ENCODE measurements around the gene TUBB2A.

DNA sequence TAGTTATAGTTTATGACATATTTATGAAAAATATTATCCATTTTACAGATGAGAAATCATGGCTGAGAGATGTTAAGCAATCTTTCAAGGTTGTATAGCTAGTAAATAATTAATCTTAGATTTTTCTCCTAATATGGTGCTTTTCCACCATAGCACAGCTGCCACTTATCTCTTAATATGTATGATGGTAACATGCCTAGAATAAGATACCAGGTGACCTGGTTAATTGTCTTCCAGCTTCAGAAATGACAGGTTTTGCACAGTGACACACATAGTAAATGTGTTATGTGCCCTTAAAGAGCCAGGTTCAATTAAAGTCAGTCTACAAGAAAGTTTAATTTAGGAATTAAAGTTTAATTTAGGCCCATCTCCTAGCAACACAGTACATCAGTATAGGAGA is 14.8 kb downstream of the TUBB2A start:
- TF ChIP-seq, protein P1, sequence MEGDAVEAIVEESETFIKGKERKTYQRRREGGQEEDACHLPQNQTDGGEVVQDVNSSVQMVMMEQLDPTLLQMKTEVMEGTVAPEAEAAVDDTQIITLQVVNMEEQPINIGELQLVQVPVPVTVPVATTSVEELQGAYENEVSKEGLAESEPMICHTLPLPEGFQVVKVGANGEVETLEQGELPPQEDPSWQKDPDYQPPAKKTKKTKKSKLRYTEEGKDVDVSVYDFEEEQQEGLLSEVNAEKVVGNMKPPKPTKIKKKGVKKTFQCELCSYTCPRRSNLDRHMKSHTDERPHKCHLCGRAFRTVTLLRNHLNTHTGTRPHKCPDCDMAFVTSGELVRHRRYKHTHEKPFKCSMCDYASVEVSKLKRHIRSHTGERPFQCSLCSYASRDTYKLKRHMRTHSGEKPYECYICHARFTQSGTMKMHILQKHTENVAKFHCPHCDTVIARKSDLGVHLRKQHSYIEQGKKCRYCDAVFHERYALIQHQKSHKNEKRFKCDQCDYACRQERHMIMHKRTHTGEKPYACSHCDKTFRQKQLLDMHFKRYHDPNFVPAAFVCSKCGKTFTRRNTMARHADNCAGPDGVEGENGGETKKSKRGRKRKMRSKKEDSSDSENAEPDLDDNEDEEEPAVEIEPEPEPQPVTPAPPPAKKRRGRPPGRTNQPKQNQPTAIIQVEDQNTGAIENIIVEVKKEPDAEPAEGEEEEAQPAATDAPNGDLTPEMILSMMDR (IDR thresholded peaks at IDR 0.05; ENCODE audit: insufficient read depth, low read depth, low read length): no peak
- no peak for TF ChIP-seq EZH2 (IDR thresholded peaks at IDR 0.05; ENCODE audit: insufficient read depth, low read length)

Measured in astrocyte (in vitro differentiated cells and primary cell).